ENCODE measurements around the gene PTPRT.

GRCh38 chr20:42779216-42779615 lies 410.5 kb downstream of the PTPRT start:
- TF ChIP-seq ZBTB26 (tag by site-specific recombination; optimal IDR thresholded peaks at IDR 0.05) (no peak), MZF1 (tag by site-specific recombination; IDR thresholded peaks at IDR 0.05; ENCODE audit: borderline replicate concordance) (no peak), OSR2 (tag by site-specific recombination; IDR thresholded peaks at IDR 0.05) (no peak), CTCF (tag by site-specific recombination; IDR thresholded peaks at IDR 0.05) (no peak), ZNF274 (IDR thresholded peaks at IDR 0.05; ENCODE audit: low read length) (no peak), ZNF274 (tag by site-specific recombination; IDR thresholded peaks at IDR 0.05; ENCODE audit: borderline replicate concordance) (no peak), ZNF501 (tag by site-specific recombination; IDR thresholded peaks at IDR 0.05) (no peak), ZNF560 (tag by site-specific recombination; IDR thresholded peaks at IDR 0.05; ENCODE audit: borderline replicate concordance) (no peak), ZNF121 (tag by site-specific recombination; IDR thresholded peaks at IDR 0.05) (no peak), ZNF394 (tag by site-specific recombination; IDR thresholded peaks at IDR 0.05; ENCODE audit: borderline replicate concordance) (no peak), ZBTB20 (tag by site-specific recombination; IDR thresholded peaks at IDR 0.05) (no peak)
